Kidney (tissue), 14 donors: Measurements from ENCODE around the gene TRPM3. TPM values are rescaled to one million over a fixed set of nuclear protein-coding genes. Genes with fewer than 3 reads are reported as not detected.
A peak's percentile ranks its signal among the peaks of the same experiment; 100 is the strongest.

Source experiments
- DNase-seq, 5 donors: peaks; one replicate each; pipeline ENCODE4 v3.0.0-alpha.2; 2013 to 2020
- FAIRE-seq: peaks from 2 replicates; lab custom pipeline; 2012; peaks lifted over from hg19 to GRCh38; lab: Jason Lieb, UNC
- H3K27ac ChIP-seq, 2 donors: one replicate each; pipeline ENCODE4 v1.7.0; 2013; ENCODE audit warnings: low read depth in 2 of 2, low read length in 2 of 2, inconsistent platforms in 1 of 2
- H3K27me3 ChIP-seq: one replicate; pipeline ENCODE4 v1.7.1; 2013; ENCODE audit warnings: low read length, inconsistent platforms; ENCODE audit not compliant: control insufficient read depth, insufficient read depth
- H3K36me3 ChIP-seq, 3 donors: one replicate each; pipeline versions ENCODE4 v1.7.0 to v1.7.1; 2013; ENCODE audit warnings: low read length in 3 of 3, control low read depth in 1 of 3, inconsistent platforms in 1 of 3; ENCODE audit not compliant: insufficient read depth in 3 of 3, control insufficient read depth in 2 of 3
- H3K4me1 ChIP-seq, 3 donors: one replicate each; pipeline versions ENCODE4 v1.7.0 to v1.7.1; 2013; ENCODE audit warnings: low read length in 3 of 3, inconsistent platforms in 1 of 3, low read depth in 1 of 3; ENCODE audit not compliant: control insufficient read depth in 2 of 3, insufficient read depth in 2 of 3
- H3K4me3 ChIP-seq, 3 donors: one replicate each; pipeline versions ENCODE4 v1.7.0 to v1.8.1; 2013; ENCODE audit warnings: low read length in 3 of 3, control low read depth in 1 of 3, inconsistent platforms in 1 of 3
- H3K9ac ChIP-seq, 3 donors: one replicate each; pipeline versions ENCODE4 v1.7.0 to v1.7.1; 2013; ENCODE audit warnings: low read length in 3 of 3, control low read depth in 1 of 3, inconsistent platforms in 1 of 3
- H3K9me3 ChIP-seq, 3 donors: one replicate each; pipeline versions ENCODE4 v1.7.0 to v1.7.1; 2013; ENCODE audit warnings: low read length in 3 of 3, control low read depth in 1 of 3, inconsistent platforms in 1 of 3; ENCODE audit not compliant: control insufficient read depth in 2 of 3, insufficient read depth in 1 of 3
- intact Hi-C: fragments of 100-400 bp; cut with DNase I; formaldehyde crosslinking; loops from one replicate; pipeline ENCODE4 v1.11.1; 2022
- polyA plus RNA-seq: library from polyadenylated mRNA; stranded (reverse); fragments of 350-450 nt; fragmentation: Illumina TruSeq; extraction: RNeasy Lipid Tissue Mini Kit (QIAGEN cat#74804); gene quantifications from one replicate; pipeline ENCODE4 v1.2.3, GENCODE V29; 2014; ENCODE audit warnings: low read depth, low replicate concordance; ENCODE audit not compliant: insufficient read depth
- total RNA-seq: library from RNA; stranded (reverse); fragmentation: NEBNext Ultra II Directional; extraction: Animal tissue kit (Norgen Biotek cat#: 25700); gene quantifications from one replicate; pipeline ENCODE4 v1.2.1, GENCODE V29; 2021
- TF ChIP-seq, protein P1 (sequence below): IDR thresholded peaks from 3 replicates; pipeline ENCODE4 v1.5.1; 2012; ENCODE audit warnings: mild to moderate bottlenecking, moderate library complexity, borderline replicate concordance; ENCODE audit not compliant: insufficient read depth; ENCODE audit errors: extremely low read depth
- donor health status: control.
- donor health status: control.
- donor health status: control.
- donor health status: control.
- donor health status: control.
- donor health status: DM: yes; HTN: yes; CAD: no.
- donor health status: Normal renal cell carcinoma (clear cell type).

TRPM3 gene
- total and polyA plus RNA-seq, 2 donors from 2014 or later: 8.8 to 11.4 TPM

GRCh38 chr9:70616228-70616990 is 505.0 kb downstream of the TRPM3 start:
- Histone ChIP-seq H3K9ac (no peak overlapping the region), H3K4me3 (no peak overlapping the region), H3K36me3 (peaks cover 0 to 55% (median 11%) of the 10 kb centered on the region in 3 donors), H3K27me3 (no peaks in the 10 kb centered on the region), H3K4me1 (peaks cover 0 to 4% (median 0%) of the 10 kb centered on the region in 3 donors), H3K27ac (no peak overlapping the region), H3K9me3 (no peaks in the 10 kb centered on the region)
- DNase-seq (no peak), FAIRE-seq (no peak)
- TF ChIP-seq, protein P1, sequence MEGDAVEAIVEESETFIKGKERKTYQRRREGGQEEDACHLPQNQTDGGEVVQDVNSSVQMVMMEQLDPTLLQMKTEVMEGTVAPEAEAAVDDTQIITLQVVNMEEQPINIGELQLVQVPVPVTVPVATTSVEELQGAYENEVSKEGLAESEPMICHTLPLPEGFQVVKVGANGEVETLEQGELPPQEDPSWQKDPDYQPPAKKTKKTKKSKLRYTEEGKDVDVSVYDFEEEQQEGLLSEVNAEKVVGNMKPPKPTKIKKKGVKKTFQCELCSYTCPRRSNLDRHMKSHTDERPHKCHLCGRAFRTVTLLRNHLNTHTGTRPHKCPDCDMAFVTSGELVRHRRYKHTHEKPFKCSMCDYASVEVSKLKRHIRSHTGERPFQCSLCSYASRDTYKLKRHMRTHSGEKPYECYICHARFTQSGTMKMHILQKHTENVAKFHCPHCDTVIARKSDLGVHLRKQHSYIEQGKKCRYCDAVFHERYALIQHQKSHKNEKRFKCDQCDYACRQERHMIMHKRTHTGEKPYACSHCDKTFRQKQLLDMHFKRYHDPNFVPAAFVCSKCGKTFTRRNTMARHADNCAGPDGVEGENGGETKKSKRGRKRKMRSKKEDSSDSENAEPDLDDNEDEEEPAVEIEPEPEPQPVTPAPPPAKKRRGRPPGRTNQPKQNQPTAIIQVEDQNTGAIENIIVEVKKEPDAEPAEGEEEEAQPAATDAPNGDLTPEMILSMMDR: no peak
- intact Hi-C loops: no loop called here

- DNase-seq (no peak), FAIRE-seq (no peak)
- no peak overlapping the region for H3K4me3 ChIP-seq
- H3K9me3 ChIP-seq: no peaks in the 10 kb centered on the region
- TF ChIP-seq, protein P1: no peak
- no peak overlapping the region for H3K9ac ChIP-seq
- peaks cover 0 to 59% (median 13%) of the 10 kb centered on the region in 3 donors for H3K36me3 ChIP-seq
- intact Hi-C loops: no loop called here
- no peaks in the 10 kb centered on the region for H3K27me3 ChIP-seq
- H3K4me1 ChIP-seq: peaks cover 0 to 4% (median 0%) of the 10 kb centered on the region in 3 donors
- no peak overlapping the region for H3K27ac ChIP-seq
Observed at GRCh38 chr9:70615464-70616138, 505.8 kb downstream of the TRPM3 start.

GRCh38 chr9:70614786-70615463 is 506.5 kb downstream of the TRPM3 start:
- Histone ChIP-seq H3K9ac (no peak overlapping the region), H3K36me3 (peaks cover 0 to 62% (median 17%) of the 10 kb centered on the region in 3 donors), H3K4me1 (peaks cover 0 to 4% (median 0%) of the 10 kb centered on the region in 3 donors), H3K9me3 (no peaks in the 10 kb centered on the region), H3K27ac (no peak overlapping the region), H3K27me3 (no peaks in the 10 kb centered on the region), H3K4me3 (no peak overlapping the region)
- intact Hi-C loops: no loop called here
- FAIRE-seq (no peak), DNase-seq (peak in 3 of 5 donors; percentile 17 to 74 (median 63))
- TF ChIP-seq, protein P1: no peak
